ENCODE data around the gene IGF1R. TPM values are rescaled to one million over a fixed set of nuclear protein-coding genes. Genes with fewer than 3 reads are reported as not detected.

IGF1R gene
- total and polyA plus RNA-seq, 2 of the 13 experiments (the other 11 are each of a cell fraction or from before 2014, with no cell fraction given), result 15.9 to 18.4 TPM

- in situ Hi-C loops (cut with HindIII; ENCODE audit: extremely low pct_ligation_motif_present, low pct_unique_long_range_greater_than_20kb), result no loop called here
- intact Hi-C loops (cut with micrococcal nuclease; ENCODE audit: unreplicated experiment), result no loop called here
- TF ChIP-seq PHB2 (IDR thresholded peaks at IDR 0.05; ENCODE audit: partially characterized antibody) (no peak), GLI4 (CRISPR knock-in tag; IDR thresholded peaks at IDR 0.05; ENCODE audit: borderline replicate concordance) (no peak), ZNF343 (CRISPR knock-in tag; IDR thresholded peaks at IDR 0.05) (no peak), ASH2L (IDR thresholded peaks at IDR 0.05; ENCODE audit: insufficient read length, low read depth, low read length) (no peak), FOXP4 (CRISPR knock-in tag; IDR thresholded peaks at IDR 0.05) (peak; percentile 48; the same call in 1 of the 2 replicates), ZNF790 (CRISPR knock-in tag; IDR thresholded peaks at IDR 0.05; ENCODE audit: borderline replicate concordance) (no peak), MZF1 (CRISPR knock-in tag; IDR thresholded peaks at IDR 0.05; ENCODE audit: borderline replicate concordance) (no peak), HHEX (CRISPR knock-in tag; IDR thresholded peaks at IDR 0.05) (no peak), ISX (CRISPR knock-in tag; conservative IDR thresholded peaks at IDR 0.05) (no peak), NR3C1 (CRISPR knock-in tag; IDR thresholded peaks at IDR 0.05) (no peak), ZFP36L1 (CRISPR knock-in tag; IDR thresholded peaks at IDR 0.05) (no peak), NR2F2 (IDR thresholded peaks at IDR 0.05; ENCODE audit: borderline replicate concordance, low read depth) (peak; percentile 50; the same call in 1 of the 2 replicates), REPIN1 (CRISPR knock-in tag; IDR thresholded peaks at IDR 0.05; ENCODE audit: borderline replicate concordance, low read depth) (no peak), ZNF615 (CRISPR knock-in tag; IDR thresholded peaks at IDR 0.05; ENCODE audit: borderline replicate concordance) (no peak), EEA1 (CRISPR knock-in tag; IDR thresholded peaks at IDR 0.05; ENCODE audit: borderline replicate concordance) (no peak)
- TF ChIP-seq, protein P1, sequence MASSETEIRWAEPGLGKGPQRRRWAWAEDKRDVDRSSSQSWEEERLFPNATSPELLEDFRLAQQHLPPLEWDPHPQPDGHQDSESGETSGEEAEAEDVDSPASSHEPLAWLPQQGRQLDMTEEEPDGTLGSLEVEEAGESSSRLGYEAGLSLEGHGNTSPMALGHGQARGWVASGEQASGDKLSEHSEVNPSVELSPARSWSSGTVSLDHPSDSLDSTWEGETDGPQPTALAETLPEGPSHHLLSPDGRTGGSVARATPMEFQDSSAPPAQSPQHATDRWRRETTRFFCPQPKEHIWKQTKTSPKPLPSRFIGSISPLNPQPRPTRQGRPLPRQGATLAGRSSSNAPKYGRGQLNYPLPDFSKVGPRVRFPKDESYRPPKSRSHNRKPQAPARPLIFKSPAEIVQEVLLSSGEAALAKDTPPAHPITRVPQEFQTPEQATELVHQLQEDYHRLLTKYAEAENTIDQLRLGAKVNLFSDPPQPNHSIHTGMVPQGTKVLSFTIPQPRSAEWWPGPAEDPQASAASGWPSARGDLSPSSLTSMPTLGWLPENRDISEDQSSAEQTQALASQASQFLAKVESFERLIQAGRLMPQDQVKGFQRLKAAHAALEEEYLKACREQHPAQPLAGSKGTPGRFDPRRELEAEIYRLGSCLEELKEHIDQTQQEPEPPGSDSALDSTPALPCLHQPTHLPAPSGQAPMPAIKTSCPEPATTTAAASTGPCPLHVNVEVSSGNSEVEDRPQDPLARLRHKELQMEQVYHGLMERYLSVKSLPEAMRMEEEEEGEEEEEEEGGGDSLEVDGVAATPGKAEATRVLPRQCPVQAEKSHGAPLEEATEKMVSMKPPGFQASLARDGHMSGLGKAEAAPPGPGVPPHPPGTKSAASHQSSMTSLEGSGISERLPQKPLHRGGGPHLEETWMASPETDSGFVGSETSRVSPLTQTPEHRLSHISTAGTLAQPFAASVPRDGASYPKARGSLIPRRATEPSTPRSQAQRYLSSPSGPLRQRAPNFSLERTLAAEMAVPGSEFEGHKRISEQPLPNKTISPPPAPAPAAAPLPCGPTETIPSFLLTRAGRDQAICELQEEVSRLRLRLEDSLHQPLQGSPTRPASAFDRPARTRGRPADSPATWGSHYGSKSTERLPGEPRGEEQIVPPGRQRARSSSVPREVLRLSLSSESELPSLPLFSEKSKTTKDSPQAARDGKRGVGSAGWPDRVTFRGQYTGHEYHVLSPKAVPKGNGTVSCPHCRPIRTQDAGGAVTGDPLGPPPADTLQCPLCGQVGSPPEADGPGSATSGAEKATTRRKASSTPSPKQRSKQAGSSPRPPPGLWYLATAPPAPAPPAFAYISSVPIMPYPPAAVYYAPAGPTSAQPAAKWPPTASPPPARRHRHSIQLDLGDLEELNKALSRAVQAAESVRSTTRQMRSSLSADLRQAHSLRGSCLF (CRISPR knock-in tag; IDR thresholded peaks at IDR 0.05; ENCODE audit: borderline replicate concordance), result no peak
These were observed 86.3 kb downstream of the IGF1R start for GRCh38 chr15:98734466-98735199.

More at GRCh38 chr15:98734466-98735199, 86.3 kb downstream of the IGF1R start:
- Histone ChIP-seq H3K9me3 (ENCODE audit: low read length) (no peaks in the 10 kb centered on the region), H3K4me2 (ENCODE audit: low read depth, low read length) (peak overlapping the region; percentile 54), H3K36me3 (replicated peaks in 1 of 2; ENCODE audit: control insufficient read depth in 1 of 2, insufficient read depth in 2 of 2, low read length in 2 of 2) (no peaks in the 10 kb centered on the region), H4K20me1 (ENCODE audit: insufficient read depth, low read length) (peaks cover 58% of the 10 kb centered on the region), H3K9ac (ENCODE audit: insufficient read depth, low read depth, low read length) (peak overlapping the region; percentile 24), H3K4me3 (replicated peaks in 1 of 3; ENCODE audit: insufficient read depth in 1 of 3, low read depth in 2 of 3, low read length in 3 of 3) (peak overlapping the region in 2 of 3 experiments; percentile 1 to 21; a peak in 1 of 6 replicates), H3K27ac (ENCODE audit: extremely low read length, insufficient read depth, low read length) (peak overlapping the region; percentile 77), H2AFZ (ENCODE audit: low read length) (no peak overlapping the region), H3K79me2 (ENCODE audit: insufficient read depth, low read length) (peaks cover 99% of the 10 kb centered on the region), H3K4me1 (ENCODE audit: insufficient read depth, low read length) (peaks cover 98% of the 10 kb centered on the region), H3K27me3 (ENCODE audit: control insufficient read depth in 1 of 2, insufficient read depth in 2 of 2, low read length in 2 of 2) (no peaks in the 10 kb centered on the region)
- ChIA-PET CTCF (ENCODE audit: low intra/inter-chr PET ratio, low total read pairs) (no interaction called here), POLR2A (no interaction called here)
- FAIRE-seq (peak; percentile 95), ATAC-seq (peak; percentile 84), DNase-seq (ENCODE audit: low spot score) (peak; percentile 88)
- no TSS peak for BruUV-seq (replicated peaks)
- WGBS (ENCODE audit: low lambda C conversion rate), result 34% methylated on average over 8 of the region's 8 CpGs
